HFFc6 (cell line): ENCODE data around the gene TPR. TPM values are rescaled to one million over a fixed set of nuclear protein-coding genes. Genes with fewer than 3 reads are reported as not detected.

Experiments
- DNase-seq: peaks from one replicate; pipeline ENCODE4 v3.0.0-alpha.2; 2018
- H3K27ac Mint-ChIP-seq: 2 replicates; pipeline ENCODE4 v1.8.0; 2020; ENCODE audit warnings: mild to moderate bottlenecking, mixed read lengths
- H3K27me3 Mint-ChIP-seq: 2 replicates; pipeline ENCODE4 v1.8.0; 2021; ENCODE audit warnings: mild to moderate bottlenecking, moderate library complexity, mixed read lengths; ENCODE audit not compliant: insufficient read depth
- H3K36me3 Mint-ChIP-seq: 2 replicates; pipeline ENCODE4 v1.8.0; 2021; ENCODE audit warnings: low read depth, mixed read lengths
- H3K4me1 Mint-ChIP-seq: 2 replicates; pipeline ENCODE4 v1.8.0; 2020; ENCODE audit warnings: low read depth, mixed read lengths
- H3K4me3 Mint-ChIP-seq: 2 replicates; pipeline ENCODE4 v1.8.0; 2020; ENCODE audit warnings: mild to moderate bottlenecking, moderate library complexity, mixed read lengths
- H3K9me3 Mint-ChIP-seq: 2 replicates; pipeline ENCODE4 v1.8.0; 2020; ENCODE audit warnings: mild to moderate bottlenecking, mixed read lengths
- CTCF ChIP-seq: fragments of 200-600 bp; sonication (generic); IDR thresholded peaks from 2 replicates; pipeline ENCODE4 v1.5.0; 2021; ENCODE audit warnings: antibody characterized with exemption, mild to moderate bottlenecking
- total RNA-seq, 6 experiments: library from RNA; stranded (reverse); fragmentation: NEBNext Ultra II Directional; extraction: Animal tissue kit (Norgen Biotek cat#: 25700); gene quantifications; 2 replicates in 1 of 6; 3 replicates in 5 of 6; pipeline ENCODE4 v1.2.3, GENCODE V29; 2021

TPR gene
- total RNA-seq, 6 experiments from 2014 or later, result 61.4 to 75.6 (median 62.8) TPM

DNA sequence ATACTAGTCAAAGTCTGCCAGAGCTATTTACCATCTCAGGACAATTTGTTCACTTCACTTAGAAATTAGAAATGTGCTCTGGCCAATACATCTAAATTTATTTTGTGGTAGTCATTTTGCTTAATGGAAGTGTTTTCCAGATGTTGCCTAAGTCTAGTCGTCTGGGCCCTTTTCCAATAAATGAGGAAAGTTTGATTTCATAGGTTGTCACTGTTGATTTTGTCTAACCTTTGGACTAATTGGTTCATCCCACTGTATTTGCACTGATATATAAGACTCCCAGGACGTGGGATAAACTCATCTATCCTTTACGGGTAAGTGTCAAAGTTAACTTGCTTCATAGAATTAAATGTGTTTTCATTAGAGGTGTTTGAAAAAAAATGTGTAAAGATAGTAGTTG lies 79.1 kb downstream of the TPR start, which contains the start of gene PRG4:
Gene PRG4, plus strand, starts transcription at position 300 of the 400 bp plus-strand sequence.
- Mint-ChIP-seq H3K36me3 (no peaks in the 10 kb centered on the region), H3K9me3 (no peaks in the 10 kb centered on the region), H3K27me3 (peaks cover 10% of the 10 kb centered on the region; the same call in 1 of the 2 replicates), H3K4me3 (no peak within 1 kb of the TSS), H3K4me1 (no peaks in the 10 kb centered on the region), H3K27ac (no peak within 1 kb of the TSS)
- TF ChIP-seq CTCF, result no peak
- DNase-seq, result no peak

GRCh38 chr1:186292875-186293274 lies 82.2 kb downstream of the TPR start:
- no peak for TF ChIP-seq CTCF
- Mint-ChIP-seq H3K9me3 (no peaks in the 10 kb centered on the region), H3K4me3 (no peak overlapping the region), H3K27me3 (peaks cover 3% of the 10 kb centered on the region; the same call in 1 of the 2 replicates), H3K4me1 (no peaks in the 10 kb centered on the region), H3K27ac (no peak overlapping the region), H3K36me3 (no peaks in the 10 kb centered on the region)
- DNase-seq, result no peak

DNA sequence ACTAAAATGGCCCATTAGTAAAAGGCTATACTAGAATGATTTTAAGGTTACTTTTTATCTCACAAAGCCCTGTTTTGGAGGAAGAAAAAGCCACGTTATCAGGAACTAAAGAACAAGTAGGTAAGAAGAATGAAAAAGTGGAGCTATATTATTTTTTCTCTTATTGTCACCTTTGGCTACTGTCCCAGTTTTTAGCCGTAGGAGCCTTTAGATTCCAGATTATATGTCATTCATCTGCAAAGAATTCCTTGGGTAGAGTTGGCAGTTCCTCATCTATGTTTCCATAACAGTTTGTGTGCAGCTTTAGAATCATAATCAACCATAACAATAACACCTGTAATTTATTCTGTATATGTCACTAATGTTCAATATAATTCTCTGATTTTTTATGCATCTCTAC lies 83.8 kb downstream of the TPR start:
- Mint-ChIP-seq H3K4me1 (peaks cover 13% of the 10 kb centered on the region), H3K4me3 (no peak overlapping the region), H3K9me3 (no peaks in the 10 kb centered on the region), H3K27me3 (peaks cover 3% of the 10 kb centered on the region), H3K36me3 (no peaks in the 10 kb centered on the region), H3K27ac (no peak overlapping the region)
- no peak for TF ChIP-seq CTCF
- DNase-seq, result no peak

DNA sequence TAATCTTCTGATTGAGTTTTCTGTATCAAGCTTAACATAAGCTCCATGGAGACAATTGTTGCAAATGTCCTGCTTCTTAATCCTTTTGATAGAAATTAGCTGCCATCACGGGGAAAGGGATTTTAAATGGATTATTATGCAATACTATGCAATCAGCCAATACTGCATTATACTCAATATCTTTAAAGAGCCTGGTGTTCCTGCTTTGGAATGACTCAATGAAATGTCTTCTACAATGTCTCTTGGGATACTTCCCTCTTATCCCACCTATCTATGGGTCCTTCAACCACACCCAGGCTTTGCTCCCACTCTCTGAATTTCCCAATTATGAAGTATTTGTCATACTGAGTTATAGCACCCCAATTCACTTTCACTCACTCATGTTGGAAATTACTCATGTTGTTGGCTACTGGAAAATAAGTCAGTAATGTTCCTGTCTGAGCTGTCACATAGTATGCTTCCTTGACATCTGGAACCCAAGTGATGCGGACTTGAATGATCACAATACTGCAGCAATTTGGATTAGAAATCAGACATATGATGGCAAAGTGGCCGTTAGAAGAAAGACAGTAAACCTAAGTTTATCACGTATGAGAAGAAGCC lies 85.0 kb downstream of the TPR start:
- H3K4me1 Mint-ChIP-seq, result peaks cover 13% of the 10 kb centered on the region
- no peaks in the 10 kb centered on the region for H3K9me3 Mint-ChIP-seq
- DNase-seq, result no peak
- H3K27ac Mint-ChIP-seq, result no peak overlapping the region
- peaks cover 3% of the 10 kb centered on the region for H3K27me3 Mint-ChIP-seq
- TF ChIP-seq CTCF, result no peak
- H3K4me3 Mint-ChIP-seq, result no peak overlapping the region
- no peaks in the 10 kb centered on the region for H3K36me3 Mint-ChIP-seq

DNA sequence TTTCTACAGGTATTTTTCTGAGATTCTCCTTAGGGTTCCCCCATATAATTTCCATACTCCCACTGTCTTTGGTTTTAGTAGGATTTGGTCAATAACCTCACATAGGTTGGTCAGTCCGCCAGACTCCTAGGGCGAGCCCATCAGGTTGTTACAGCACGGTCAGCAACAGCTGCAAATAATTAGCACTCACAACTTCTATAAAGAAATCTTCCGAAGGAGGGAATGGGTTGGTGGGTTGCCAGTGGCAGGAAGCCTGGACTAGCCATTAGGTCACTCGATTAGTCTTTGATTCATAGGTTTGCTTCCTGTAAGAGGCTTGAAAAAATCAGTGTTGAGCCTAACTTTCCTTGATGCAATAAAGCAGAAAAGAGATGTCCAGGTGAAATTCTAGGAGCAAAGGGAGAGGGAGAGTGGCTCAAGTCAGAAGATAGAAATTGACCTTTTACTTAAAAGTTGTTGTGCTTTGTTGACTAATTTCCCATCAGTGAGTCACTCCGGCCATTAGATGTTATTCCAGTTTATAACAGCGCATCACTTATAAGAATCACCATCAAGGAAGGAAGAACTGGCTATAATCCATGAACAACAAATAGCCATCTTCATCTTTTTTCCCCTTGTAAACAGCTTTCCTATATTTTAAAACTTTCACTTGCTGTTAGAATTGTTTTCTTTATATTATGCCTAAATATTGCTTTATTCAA lies 88.3 kb downstream of the TPR start:
- Mint-ChIP-seq H3K27ac (no peak overlapping the region), H3K4me1 (peaks cover 13% of the 10 kb centered on the region), H3K27me3 (peaks cover 2% of the 10 kb centered on the region), H3K9me3 (no peaks in the 10 kb centered on the region), H3K4me3 (no peak overlapping the region), H3K36me3 (no peaks in the 10 kb centered on the region)
- no peak for TF ChIP-seq CTCF
- peak; percentile 15 for DNase-seq
